ENCODE measurements around the gene MAGEB3. TPM values are rescaled to one million over a fixed set of nuclear protein-coding genes. Genes with fewer than 3 reads are reported as not detected.
A peak's percentile ranks its signal among the peaks of the same experiment; 100 is the strongest.

MAGEB3 gene
- total and polyA plus RNA-seq, 7 donors: not detected

- ATAC-seq (no peak), DNase-seq (no peak)
- H3K4me3 ChIP-seq: no peak overlapping the region
- no peak for TF ChIP-seq CTCF (IDR thresholded peaks at IDR 0.05)
- H3K4me1 ChIP-seq: no peaks in the 10 kb centered on the region
- 70 to 78% (median 78%) methylated on average over 1 of the region's 1 CpG for WGBS, 3 donors
- intact Hi-C loops (cut with DNase I): no loop called here
- H3K36me3 ChIP-seq (ENCODE audit: insufficient read depth in 1 of 2, low read depth in 1 of 2): no peaks in the 10 kb centered on the region
- no peaks in the 10 kb centered on the region for H3K9me3 ChIP-seq
- peaks cover 0 to 4% (median 0%) of the 10 kb centered on the region in 3 donors for H3K27me3 ChIP-seq (ENCODE audit: insufficient read depth in 3 of 3, low read length in 2 of 3)
- no peak overlapping the region for H3K27ac ChIP-seq
Measured at GRCh38 chrX:30262763-30263162, 32.3 kb downstream of the MAGEB3 start.

- no peaks in the 10 kb centered on the region for H3K4me1 ChIP-seq
- no peaks in the 10 kb centered on the region for H3K9me3 ChIP-seq
- no peak for DNase-seq
- no peaks in the 10 kb centered on the region for H3K36me3 ChIP-seq (ENCODE audit: insufficient read depth in 1 of 2, low read depth in 1 of 2)
- no peak overlapping the region for H3K27ac ChIP-seq
- 79 to 91% (median 87%) methylated on average over 3 of the region's 3 CpGs for WGBS, 3 donors
- intact Hi-C loops (cut with DNase I): no loop called here
- peaks cover 0 to 19% (median 0%) of the 10 kb centered on the region in 3 donors for H3K27me3 ChIP-seq (ENCODE audit: insufficient read depth in 3 of 3, low read length in 2 of 3)
- ATAC-seq: no peak
- H3K4me3 ChIP-seq: no peak overlapping the region
- TF ChIP-seq CTCF (IDR thresholded peaks at IDR 0.05): no peak
Measured at GRCh38 chrX:30270639-30271038, 40.2 kb downstream of the MAGEB3 start.

- intact Hi-C loops (cut with DNase I): loop anchor here in 1 of 2 donors (5.0 kb wide), 1 partner anchor 227 kb away; no protein-coding TSS in a partner anchor
Measured at GRCh38 chrX:30275498-30275897, 45.0 kb downstream of the MAGEB3 start.

GRCh38 chrX:30278365-30278764, 47.9 kb downstream of the MAGEB3 start:
- DNase-seq (no peak), ATAC-seq (no peak)
- H3K4me1 ChIP-seq: no peaks in the 10 kb centered on the region
- H3K9me3 ChIP-seq: no peaks in the 10 kb centered on the region
- peaks cover 0 to 10% (median 0%) of the 10 kb centered on the region in 3 donors for H3K27me3 ChIP-seq (ENCODE audit: insufficient read depth in 3 of 3, low read length in 2 of 3)
- no peak for TF ChIP-seq CTCF (IDR thresholded peaks at IDR 0.05)
- H3K4me3 ChIP-seq: no peak overlapping the region
- WGBS, 3 donors: 45 to 67% (median 50%) methylated on average over 1 of the region's 1 CpG
- H3K36me3 ChIP-seq (ENCODE audit: insufficient read depth in 1 of 2, low read depth in 1 of 2): no peaks in the 10 kb centered on the region
- intact Hi-C loops (cut with DNase I): loop anchor here in 1 of 2 donors (5.0 kb wide), 1 partner anchor 224 kb away; no protein-coding TSS in a partner anchor
- no peak overlapping the region for H3K27ac ChIP-seq

More at GRCh38 chrX:30275498-30275897, 45.0 kb downstream of the MAGEB3 start:
- H3K4me1 ChIP-seq: no peaks in the 10 kb centered on the region
- H3K36me3 ChIP-seq (ENCODE audit: insufficient read depth in 1 of 2, low read depth in 1 of 2): no peaks in the 10 kb centered on the region
- peak; percentile 31 for TF ChIP-seq CTCF (IDR thresholded peaks at IDR 0.05)
- ATAC-seq (no peak), DNase-seq (no peak)
- peaks cover 0 to 19% (median 0%) of the 10 kb centered on the region in 3 donors for H3K27me3 ChIP-seq (ENCODE audit: insufficient read depth in 3 of 3, low read length in 2 of 3)
- H3K4me3 ChIP-seq: no peak overlapping the region
- H3K27ac ChIP-seq: no peak overlapping the region
- 6 to 21% (median 8%) methylated on average over 1 of the region's 1 CpG for WGBS, 3 donors
- H3K9me3 ChIP-seq: no peaks in the 10 kb centered on the region

GRCh38 chrX:30280428-30280827, 50.0 kb downstream of the MAGEB3 start:
- Histone ChIP-seq H3K4me3 (no peak overlapping the region), H3K4me1 (no peaks in the 10 kb centered on the region), H3K9me3 (no peaks in the 10 kb centered on the region), H3K27me3 (ENCODE audit: insufficient read depth in 3 of 3, low read length in 2 of 3) (peaks cover 0 to 3% (median 0%) of the 10 kb centered on the region in 3 donors), H3K36me3 (ENCODE audit: insufficient read depth in 1 of 2, low read depth in 1 of 2) (no peaks in the 10 kb centered on the region), H3K27ac (no peak overlapping the region)
- no peak for TF ChIP-seq CTCF (IDR thresholded peaks at IDR 0.05)
- intact Hi-C loops (cut with DNase I): no loop called here
- ATAC-seq: no peak
- no peak for DNase-seq
- 69 to 86% (median 85%) methylated on average over 1 of the region's 1 CpG for WGBS, 3 donors

Measured in psoas muscle (tissue), 8 donors.